Urothelium cell line (cell line): ENCODE data around the gene DYDC2.
"Not testable (repeated sequence)": the region's sequence is repeated elsewhere in the genome, so short reads cannot be mapped to it uniquely, and the experiment has no call there.

Experiments
- DNase-seq: peaks from one replicate; pipeline ENCODE4 v3.0.0; 2011; ENCODE audit warnings: low spot score, mixed read lengths
- FAIRE-seq: peaks from 2 replicates; lab custom pipeline; 2011; peaks lifted over from hg19 to GRCh38; lab: Jason Lieb, UNC

Gene DYDC2

GRCh38 chr10:80356563-80356988, at the start of gene DYDC2, which contains the start of gene DYDC1:
Gene DYDC2 (plus strand): TSS chr10:80356781. CDS start chr10:80362444, 5,663 bp downstream.
Gene DYDC1 (minus strand): TSS chr10:80356755. CDS start chr10:80352601, 4,154 bp downstream.
- peak; percentile 70 for DNase-seq
- FAIRE-seq, result no peak

GRCh38 chr10:80313523-80313922, 43.1 kb upstream of the DYDC2 start:
- DNase-seq, result no peak
- FAIRE-seq, result no peak

GRCh38 chr10:80315391-80315790, 41.2 kb upstream of the DYDC2 start:
- DNase-seq, result no peak
- FAIRE-seq, result no peak

- DNase-seq, result no peak
- no peak for FAIRE-seq
These were observed 37.8 kb upstream of the DYDC2 start for GRCh38 chr10:80318742-80319141.

GRCh38 chr10:80319318-80319717, 37.3 kb upstream of the DYDC2 start:
- no peak for DNase-seq
- FAIRE-seq, result no peak

GRCh38 chr10:80319725-80320290, 36.8 kb upstream of the DYDC2 start:
- DNase-seq (no peak), FAIRE-seq (peak; percentile 35)

GRCh38 chr10:80320377-80320776, 36.2 kb upstream of the DYDC2 start:
- FAIRE-seq (peak; percentile 40), DNase-seq (no peak)

GRCh38 chr10:80321183-80321582, 35.4 kb upstream of the DYDC2 start:
- DNase-seq (no peak), FAIRE-seq (no peak)

GRCh38 chr10:80322158-80322557, 34.4 kb upstream of the DYDC2 start:
- FAIRE-seq, result no peak
- no peak for DNase-seq

- FAIRE-seq, result no peak
- no peak for DNase-seq
These were observed 33.9 kb upstream of the DYDC2 start for GRCh38 chr10:80322711-80323110.

GRCh38 chr10:80323311-80323710, 33.3 kb upstream of the DYDC2 start:
- FAIRE-seq, result no peak
- no peak for DNase-seq

GRCh38 chr10:80324086-80324485, 32.5 kb upstream of the DYDC2 start:
- FAIRE-seq, result no peak
- DNase-seq, result peak; percentile 60

GRCh38 chr10:80324891-80325364, 31.7 kb upstream of the DYDC2 start:
- DNase-seq, result no peak
- no peak for FAIRE-seq

GRCh38 chr10:80333983-80334382, 22.6 kb upstream of the DYDC2 start:
- DNase-seq (no peak), FAIRE-seq (no peak)

- no peak for DNase-seq
These were observed 12.3 kb upstream of the DYDC2 start for GRCh38 chr10:80344276-80344675.

GRCh38 chr10:80344912-80345311, 11.7 kb upstream of the DYDC2 start:
- FAIRE-seq (no peak), DNase-seq (no peak)

More at GRCh38 chr10:80344276-80344675, 12.3 kb upstream of the DYDC2 start:
- FAIRE-seq, result no peak

- FAIRE-seq (no peak), DNase-seq (no peak)
These were observed 6.3 kb upstream of the DYDC2 start for GRCh38 chr10:80350251-80350650.

GRCh38 chr10:80351220-80351619, 5.4 kb upstream of the DYDC2 start:
- FAIRE-seq, result peak; percentile 35
- no peak for DNase-seq

- DNase-seq, result no peak
- no peak for FAIRE-seq
These were observed 639 bp downstream of the DYDC2 start for GRCh38 chr10:80356989-80357850.

- DNase-seq (no peak), FAIRE-seq (no peak)
These were observed 1.2 kb downstream of the DYDC2 start for GRCh38 chr10:80357851-80358125.

- not testable (repeated sequence) for DNase-seq, FAIRE-seq
These were observed 2.3 kb downstream of the DYDC2 start for GRCh38 chr10:80358925-80359324.

GRCh38 chr10:80359644-80360043, 3.1 kb downstream of the DYDC2 start:
- no peak for FAIRE-seq
- no peak for DNase-seq
